ENCODE data around the gene CENPN. TPM values are rescaled to one million over a fixed set of nuclear protein-coding genes. Genes with fewer than 3 reads are reported as not detected.

CENPN gene
- total and polyA plus RNA-seq, 10 of the 15 experiments (the other 5 are each of a cell fraction or from before 2014, with no cell fraction given): 39.8 to 143 (median 66.8) TPM

DNA sequence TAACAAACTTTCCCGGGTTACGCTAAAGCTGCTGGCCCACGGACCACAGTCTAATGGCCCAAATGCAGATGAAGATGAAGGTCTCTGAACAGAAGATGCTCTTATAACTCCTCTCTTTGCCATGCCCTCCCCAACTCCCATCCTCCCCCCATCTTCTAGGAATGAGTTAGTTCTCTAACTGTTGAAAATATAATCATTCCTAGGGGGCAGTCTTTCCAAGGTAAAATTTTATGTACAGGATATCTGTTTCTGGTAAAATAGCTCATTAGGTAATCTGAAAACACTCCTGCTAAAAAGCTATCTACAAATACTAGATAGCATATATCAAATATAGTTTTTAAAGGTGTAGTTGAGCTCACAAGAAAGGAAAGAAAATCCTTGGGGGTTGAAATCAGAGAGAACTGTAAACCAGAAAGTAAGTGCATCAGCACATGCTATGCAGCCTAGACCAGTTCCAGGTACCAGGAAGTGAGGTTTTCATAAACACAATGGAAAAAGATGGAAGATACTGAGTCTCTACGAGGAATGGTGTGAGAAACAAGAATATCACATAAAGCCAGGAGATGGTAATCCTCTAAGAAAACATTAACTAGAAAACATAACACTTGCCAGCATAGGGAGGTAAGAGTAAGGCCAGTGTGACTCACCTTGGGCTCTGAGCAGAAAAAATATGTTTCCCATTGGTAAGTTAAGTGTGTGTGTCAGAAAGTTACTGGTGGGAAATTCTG lies 38.5 kb upstream of the CENPN start (continued):
- TF ChIP-seq STAT3 (IDR thresholded peaks at IDR 0.05; ENCODE audit: low read depth, low read length) (no peak), HDAC2 (IDR thresholded peaks at IDR 0.05) (no peak)

DNA sequence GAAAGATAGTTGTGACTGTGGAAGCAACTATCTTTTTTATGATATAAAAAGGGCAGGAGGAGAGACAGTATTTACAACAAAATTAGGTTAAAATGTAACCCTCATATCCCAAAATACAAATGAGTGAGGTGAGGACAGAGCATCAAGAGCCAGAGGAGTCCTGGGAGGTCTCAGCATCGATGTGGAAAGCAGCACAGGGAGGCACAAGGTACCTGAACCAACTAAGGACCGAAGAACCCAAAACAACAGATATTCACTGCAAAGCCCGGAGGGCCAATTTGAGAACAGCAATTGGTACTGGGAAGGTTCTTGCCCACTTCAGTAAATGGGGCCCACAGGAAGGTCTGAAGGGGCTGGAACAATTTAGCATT lies 37.9 kb upstream of the CENPN start:
- Histone ChIP-seq H2AFZ (ENCODE audit: control insufficient read depth, low read depth, low read length) (no peak overlapping the region), H3K4me3 (no peak overlapping the region), H4K20me1 (ENCODE audit: control insufficient read depth, insufficient read depth) (no peaks in the 10 kb centered on the region; the same call in 1 of the 2 replicates), H3K36me3 (ENCODE audit: control insufficient read depth in 2 of 2, insufficient read depth in 2 of 2, low read length in 1 of 2) (peaks cover 0 to 6% of the 10 kb centered on the region in 2 experiments; a peak in 2 of 4 replicates), H3K27ac (ENCODE audit: control insufficient read depth, insufficient read depth) (no peak overlapping the region), H3K9me3 (replicated peaks; ENCODE audit: control insufficient read depth, insufficient read depth, low read length) (no peaks in the 10 kb centered on the region), H3K4me2 (ENCODE audit: control insufficient read depth, insufficient read depth) (no peak overlapping the region), H3K27me3 (replicated peaks in 1 of 2; ENCODE audit: control insufficient read depth in 2 of 2, insufficient read depth in 2 of 2, low read length in 1 of 2) (no peaks in the 10 kb centered on the region), H3K9ac (ENCODE audit: control insufficient read depth, insufficient read depth, low read length) (no peak overlapping the region), H3K4me1 (ENCODE audit: control insufficient read depth, insufficient read depth, low read length) (0 out of 2 replicates have a peak, but pooled peaks cover 3% of the 10 kb centered on the region), H3K79me2 (ENCODE audit: control insufficient read depth, insufficient read depth, low read length) (no peaks in the 10 kb centered on the region)
- no peak for FAIRE-seq
- ChIA-PET SMC1A (ENCODE audit: uncharacterized antibody, unreplicated experiment) (interaction anchor here (2.4 kb wide), 1 partner anchor 36 kb away, joined by 6 read pairs; no protein-coding TSS in a partner anchor), POLR2A (no interaction called here), CTCF (interaction anchor here (0.6 to 2.4 kb wide), 6 partner anchors 8 to 28 kb away, joined by 3 to 10 read pairs (median 4); no protein-coding TSS in a partner anchor), RAD21 (ENCODE audit: unreplicated experiment) (no interaction called here)
- in situ Hi-C loops (cut with MboI): no loop called here
- no peak for DNase-seq (ENCODE audit: low read depth, low spot score)
- ATAC-seq: no peak
- BruUV-seq (replicated peaks): no TSS peak
- WGBS (ENCODE audit: insufficient coverage, insufficient replicate concordance, low lambda C conversion rate, missing lambda C conversion rate): 100% methylated on average over 3 of the region's 3 CpGs
- intact Hi-C loops (cut with micrococcal nuclease; ENCODE audit: unreplicated experiment): no loop called here
- TF ChIP-seq PAX8 (IDR thresholded peaks at IDR 0.05) (no peak), RB1 (IDR thresholded peaks at IDR 0.05; ENCODE audit: borderline replicate concordance) (no peak), ZNF207 (IDR thresholded peaks at IDR 0.05; ENCODE audit: borderline replicate concordance) (no peak), YBX1 (IDR thresholded peaks at IDR 0.05) (no peak), YY1 (IDR thresholded peaks at IDR 0.05; ENCODE audit: low read depth, low read length) (no peak), RELB (IDR thresholded peaks at IDR 0.05; ENCODE audit: low read depth) (no peak), SREBF1 (IDR thresholded peaks at IDR 0.05; ENCODE audit: low read length) (no peak), IKZF1 (conservative IDR thresholded peaks at IDR 0.05) (no peak), NFYB (IDR thresholded peaks at IDR 0.05; ENCODE audit: insufficient read depth, low read depth, low read length) (no peak), GABPA (IDR thresholded peaks at IDR 0.05; ENCODE audit: low read depth) (no peak), STAT1 (conservative IDR thresholded peaks at IDR 0.05) (no peak), DPF2 (IDR thresholded peaks at IDR 0.05) (no peak)
- TF ChIP-seq, protein P1, sequence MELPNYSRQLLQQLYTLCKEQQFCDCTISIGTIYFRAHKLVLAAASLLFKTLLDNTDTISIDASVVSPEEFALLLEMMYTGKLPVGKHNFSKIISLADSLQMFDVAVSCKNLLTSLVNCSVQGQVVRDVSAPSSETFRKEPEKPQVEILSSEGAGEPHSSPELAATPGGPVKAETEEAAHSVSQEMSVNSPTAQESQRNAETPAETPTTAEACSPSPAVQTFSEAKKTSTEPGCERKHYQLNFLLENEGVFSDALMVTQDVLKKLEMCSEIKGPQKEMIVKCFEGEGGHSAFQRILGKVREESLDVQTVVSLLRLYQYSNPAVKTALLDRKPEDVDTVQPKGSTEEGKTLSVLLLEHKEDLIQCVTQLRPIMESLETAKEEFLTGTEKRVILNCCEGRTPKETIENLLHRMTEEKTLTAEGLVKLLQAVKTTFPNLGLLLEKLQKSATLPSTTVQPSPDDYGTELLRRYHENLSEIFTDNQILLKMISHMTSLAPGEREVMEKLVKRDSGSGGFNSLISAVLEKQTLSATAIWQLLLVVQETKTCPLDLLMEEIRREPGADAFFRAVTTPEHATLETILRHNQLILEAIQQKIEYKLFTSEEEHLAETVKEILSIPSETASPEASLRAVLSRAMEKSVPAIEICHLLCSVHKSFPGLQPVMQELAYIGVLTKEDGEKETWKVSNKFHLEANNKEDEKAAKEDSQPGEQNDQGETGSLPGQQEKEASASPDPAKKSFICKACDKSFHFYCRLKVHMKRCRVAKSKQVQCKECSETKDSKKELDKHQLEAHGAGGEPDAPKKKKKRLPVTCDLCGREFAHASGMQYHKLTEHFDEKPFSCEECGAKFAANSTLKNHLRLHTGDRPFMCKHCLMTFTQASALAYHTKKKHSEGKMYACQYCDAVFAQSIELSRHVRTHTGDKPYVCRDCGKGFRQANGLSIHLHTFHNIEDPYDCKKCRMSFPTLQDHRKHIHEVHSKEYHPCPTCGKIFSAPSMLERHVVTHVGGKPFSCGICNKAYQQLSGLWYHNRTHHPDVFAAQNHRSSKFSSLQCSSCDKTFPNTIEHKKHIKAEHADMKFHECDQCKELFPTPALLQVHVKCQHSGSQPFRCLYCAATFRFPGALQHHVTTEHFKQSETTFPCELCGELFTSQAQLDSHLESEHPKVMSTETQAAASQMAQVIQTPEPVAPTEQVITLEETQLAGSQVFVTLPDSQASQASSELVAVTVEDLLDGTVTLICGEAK (IDR thresholded peaks at IDR 0.05; ENCODE audit: borderline replicate concordance): no peak
- TF ChIP-seq, protein P2, sequence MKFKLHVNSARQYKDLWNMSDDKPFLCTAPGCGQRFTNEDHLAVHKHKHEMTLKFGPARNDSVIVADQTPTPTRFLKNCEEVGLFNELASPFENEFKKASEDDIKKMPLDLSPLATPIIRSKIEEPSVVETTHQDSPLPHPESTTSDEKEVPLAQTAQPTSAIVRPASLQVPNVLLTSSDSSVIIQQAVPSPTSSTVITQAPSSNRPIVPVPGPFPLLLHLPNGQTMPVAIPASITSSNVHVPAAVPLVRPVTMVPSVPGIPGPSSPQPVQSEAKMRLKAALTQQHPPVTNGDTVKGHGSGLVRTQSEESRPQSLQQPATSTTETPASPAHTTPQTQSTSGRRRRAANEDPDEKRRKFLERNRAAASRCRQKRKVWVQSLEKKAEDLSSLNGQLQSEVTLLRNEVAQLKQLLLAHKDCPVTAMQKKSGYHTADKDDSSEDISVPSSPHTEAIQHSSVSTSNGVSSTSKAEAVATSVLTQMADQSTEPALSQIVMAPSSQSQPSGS (IDR thresholded peaks at IDR 0.05; ENCODE audit: low read length): no peak

Measured in GM12878 (cell line).